Amygdala (tissue), 56 donors: Measurements from ENCODE around the gene PRKAR2B.
A peak's percentile ranks its signal among the peaks of the same experiment; 100 is the strongest.
"Not testable (repeated sequence)": the region's sequence is repeated elsewhere in the genome, so short reads cannot be mapped to it uniquely, and the experiment has no call there.

Source experiments
- DNase-seq, 56 donors: peaks; one replicate each; lab custom pipeline; 2025; lab: John Stamatoyannopoulos, UW

PRKAR2B gene

GRCh38 chr7:107046491-107047259, 2.2 kb downstream of the PRKAR2B start:
- no peak for DNase-seq

DNA sequence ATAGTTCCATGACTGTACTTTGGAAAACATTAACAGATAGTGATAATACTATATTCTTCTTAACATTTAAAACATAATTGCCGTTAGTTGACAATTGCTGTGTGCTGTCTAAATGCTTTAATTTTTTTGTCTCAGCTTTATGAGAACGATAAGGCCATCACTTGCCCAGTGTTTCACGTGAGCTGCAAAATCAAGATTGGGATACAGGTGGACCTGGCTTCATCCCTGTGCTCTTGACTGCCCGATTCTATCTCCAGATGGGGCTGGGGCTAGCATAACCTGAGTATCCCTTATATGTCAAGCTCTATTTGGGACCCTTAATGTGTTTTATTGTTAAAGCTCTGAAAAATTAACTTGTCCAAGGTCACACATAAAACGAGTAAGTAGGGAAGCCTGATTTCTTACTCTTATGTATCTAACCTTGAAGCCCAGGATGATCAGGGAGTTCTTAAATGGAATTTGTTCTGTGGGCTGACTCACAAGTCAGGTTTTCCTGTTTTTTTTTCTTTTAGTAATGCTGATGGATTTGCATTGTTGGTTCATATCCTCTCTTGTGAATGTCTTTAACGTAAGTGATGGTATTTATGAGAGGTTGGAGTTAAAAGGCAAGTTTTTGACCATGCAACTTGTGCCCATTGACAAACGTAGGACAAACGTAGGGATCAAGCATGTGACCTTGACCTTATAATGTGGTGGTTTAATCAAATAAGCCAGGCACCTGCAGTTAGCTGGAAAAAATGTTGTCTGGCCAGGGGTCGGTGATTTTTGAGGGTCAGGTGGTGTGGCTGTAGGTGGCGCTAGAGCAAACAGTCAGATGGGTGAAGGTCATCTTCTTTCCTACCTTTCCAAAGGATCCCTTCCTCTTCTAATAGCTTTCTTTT, 3.6 kb downstream of the PRKAR2B start:
- DNase-seq, result no peak

- DNase-seq, result no peak
Observed at GRCh38 chr7:107048783-107049418, 4.4 kb downstream of the PRKAR2B start.

DNA sequence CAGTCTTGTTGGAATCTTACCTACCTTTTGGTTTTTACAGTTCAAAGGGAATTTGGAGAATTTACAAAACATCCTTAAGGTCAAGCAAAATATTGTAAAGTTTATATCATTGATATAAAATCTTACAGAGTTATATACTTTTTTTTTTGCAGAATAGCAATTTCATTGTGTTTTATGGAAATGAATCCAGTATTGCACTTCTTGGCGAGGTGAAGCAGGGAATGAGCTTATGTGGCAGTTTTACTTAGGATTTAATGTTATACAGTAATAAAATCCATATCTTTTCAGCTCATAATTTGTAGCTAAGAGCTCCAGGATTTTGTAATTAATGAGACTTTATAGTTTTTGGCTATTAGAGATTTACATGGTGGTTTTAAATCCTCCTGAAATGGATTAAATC, 5.0 kb downstream of the PRKAR2B start:
- no peak for DNase-seq

GRCh38 chr7:107049971-107050532, 5.5 kb downstream of the PRKAR2B start:
- DNase-seq, result no peak

- no peak for DNase-seq
Observed at GRCh38 chr7:107051376-107051775, 6.9 kb downstream of the PRKAR2B start.

- DNase-seq, result not testable (repeated sequence)
Observed at GRCh38 chr7:107054965-107055364, 10.5 kb downstream of the PRKAR2B start.

DNA sequence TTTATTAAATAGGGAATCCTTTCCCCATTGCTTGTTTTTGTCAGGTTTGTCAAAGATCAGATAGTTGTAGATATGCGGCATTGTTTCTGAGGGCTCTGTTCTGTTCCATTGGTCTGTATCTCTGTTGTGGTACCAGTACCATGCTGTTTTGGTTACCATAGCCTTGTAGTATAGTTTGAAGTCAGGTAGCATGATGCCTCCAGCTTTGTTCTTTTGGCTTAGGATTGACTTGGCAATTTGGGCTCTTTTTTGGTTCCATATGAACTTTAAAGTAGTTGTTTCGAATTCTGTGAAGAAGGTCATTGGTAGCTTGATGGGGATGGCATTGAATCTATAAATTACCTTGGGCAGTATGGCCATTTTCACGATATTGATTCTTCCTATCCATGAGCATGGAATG, 11.6 kb downstream of the PRKAR2B start:
- not testable (repeated sequence) for DNase-seq

DNA sequence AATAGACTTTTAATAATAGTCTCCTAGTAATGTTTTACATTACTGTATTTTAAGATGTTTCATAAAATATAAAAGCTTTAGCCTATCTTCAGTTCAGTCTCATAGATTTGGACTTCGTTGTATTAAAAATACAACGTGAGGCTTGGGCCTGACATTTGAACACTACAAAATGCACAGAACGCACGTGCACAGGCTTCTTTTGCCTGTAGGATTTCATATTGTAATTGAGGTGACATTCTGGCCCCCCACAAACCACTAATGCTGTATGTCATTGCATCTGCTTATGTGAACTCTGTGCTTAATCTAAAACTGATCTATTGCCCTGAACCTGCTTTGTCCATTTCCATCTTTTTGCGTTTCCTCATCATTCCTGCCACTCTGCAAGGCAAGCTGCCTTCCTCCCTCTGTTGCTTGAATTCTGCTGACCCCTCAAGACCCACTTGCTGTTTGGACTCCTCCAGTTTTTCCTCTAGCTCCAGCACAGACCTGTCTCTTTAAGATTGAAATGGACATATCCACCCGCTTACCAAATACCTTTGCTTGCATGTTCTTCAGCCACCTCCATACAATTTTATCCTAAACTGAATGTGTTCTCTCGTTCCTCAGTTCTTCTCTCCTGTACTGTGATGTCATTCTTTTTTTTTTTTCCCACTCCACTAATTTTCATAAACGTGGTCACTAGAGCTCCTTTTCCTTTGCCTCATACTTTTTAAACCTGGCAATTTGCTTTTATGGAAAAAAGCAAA, 12.4 kb downstream of the PRKAR2B start:
- DNase-seq, result no peak

DNA sequence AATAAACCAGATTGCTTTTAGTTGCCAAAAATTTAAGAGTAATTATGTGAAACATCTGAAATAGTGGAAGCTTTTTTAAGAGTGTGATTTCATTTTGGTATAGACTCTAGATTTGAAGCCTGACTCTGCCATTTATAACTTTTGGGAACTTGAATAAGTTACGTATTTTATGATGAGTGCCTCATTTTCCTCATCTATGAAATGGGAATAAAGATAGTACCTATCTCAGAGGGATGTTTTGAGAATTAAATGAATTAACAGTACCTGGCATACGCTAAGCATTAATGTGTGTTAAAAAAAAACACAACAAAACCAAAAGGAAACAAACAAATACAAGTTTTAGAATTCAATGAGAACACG, 12.9 kb downstream of the PRKAR2B start:
- DNase-seq, result no peak

- DNase-seq, result no peak
Observed at GRCh38 chr7:107059468-107059867, 15.0 kb downstream of the PRKAR2B start.

DNA sequence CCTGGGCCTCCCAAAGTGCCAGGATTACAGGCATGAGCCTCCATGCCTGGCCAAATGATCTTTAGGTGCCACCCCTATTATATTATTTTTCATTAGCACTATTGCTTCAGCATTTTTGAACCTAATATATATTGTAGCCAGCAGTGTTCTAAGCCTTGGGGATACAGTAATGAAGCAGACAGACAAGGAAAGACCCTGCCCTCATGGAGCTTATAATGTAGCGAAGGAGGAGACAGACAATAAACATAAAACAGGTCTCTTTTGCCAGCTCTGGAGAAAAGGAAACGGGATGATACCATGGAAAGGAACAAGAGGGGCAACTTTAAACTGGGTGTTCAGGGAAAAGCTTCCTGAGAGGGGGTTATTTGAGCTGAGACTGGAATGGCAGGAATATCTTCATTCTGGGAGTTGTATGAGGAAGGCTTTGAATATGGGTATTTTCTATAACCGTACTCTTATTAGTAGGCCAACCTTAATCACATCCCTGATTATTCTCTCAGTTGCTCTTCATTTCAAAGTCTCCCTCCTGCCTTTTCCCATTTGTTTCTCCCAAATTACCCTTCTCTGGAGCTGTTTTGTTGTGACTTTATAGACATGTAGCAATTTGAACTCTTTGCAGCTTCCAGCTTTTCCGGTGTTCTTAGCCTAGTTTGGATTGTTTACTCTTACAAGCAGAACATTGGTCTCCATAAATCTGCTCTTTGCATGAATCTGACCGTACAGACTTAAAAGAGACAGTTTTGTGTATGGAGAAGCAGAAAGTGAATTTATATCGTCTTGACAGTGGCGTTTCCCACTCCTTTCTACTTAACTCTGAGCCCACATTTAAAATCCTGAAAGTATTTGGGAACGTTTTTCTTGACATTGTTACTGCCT, 19.0 kb downstream of the PRKAR2B start:
- DNase-seq, result no peak

GRCh38 chr7:107064255-107064654, 19.8 kb downstream of the PRKAR2B start:
- DNase-seq, result no peak

GRCh38 chr7:107065929-107066247, 21.4 kb downstream of the PRKAR2B start:
- DNase-seq, result no peak

- DNase-seq, result no peak
Observed at GRCh38 chr7:107068156-107068555, 23.7 kb downstream of the PRKAR2B start.

GRCh38 chr7:107069457-107069856, 25.0 kb downstream of the PRKAR2B start:
- peak in 9 of 56 donors; percentile 1 to 31 (median 11) for DNase-seq

GRCh38 chr7:107070710-107071109, 26.2 kb downstream of the PRKAR2B start:
- DNase-seq, result no peak

DNA sequence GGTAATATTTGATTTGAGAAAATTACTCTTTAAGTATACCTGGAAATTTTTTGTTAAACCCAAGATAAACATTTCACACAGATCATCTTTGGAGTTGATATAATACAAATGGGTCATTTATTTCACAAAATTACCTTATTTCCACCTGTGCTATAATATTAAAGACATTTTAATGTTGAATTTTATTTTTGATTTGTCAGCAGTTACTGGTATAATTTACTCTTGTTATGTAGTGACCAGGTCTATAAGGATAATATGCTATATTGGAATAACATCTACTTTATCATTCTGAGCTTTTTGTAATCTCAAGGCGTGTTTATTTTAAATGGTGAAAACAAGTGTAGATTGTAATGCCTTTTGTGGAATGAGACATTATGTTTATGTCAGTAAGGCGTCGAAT, 26.6 kb downstream of the PRKAR2B start:
- no peak for DNase-seq

DNA sequence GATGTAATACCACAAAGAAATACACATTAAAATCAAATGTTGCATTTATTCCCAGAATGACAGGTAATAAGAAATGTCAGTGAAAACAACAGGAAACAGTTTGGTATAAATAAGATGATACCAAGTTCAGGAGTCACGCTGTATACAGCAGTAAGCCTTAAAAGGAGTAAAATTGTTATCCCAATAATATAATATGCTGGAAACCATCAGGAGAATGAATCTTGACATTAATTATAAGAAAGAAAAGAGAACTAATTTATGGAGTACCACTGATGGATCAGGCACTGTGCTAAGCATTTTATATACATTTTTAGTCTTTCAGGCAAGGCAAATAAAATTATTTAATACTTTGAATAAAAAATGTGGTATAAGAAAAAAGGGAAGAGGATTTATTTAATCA, 27.6 kb downstream of the PRKAR2B start:
- DNase-seq, result no peak
